ENCODE data around the gene OR10H4.

DNA sequence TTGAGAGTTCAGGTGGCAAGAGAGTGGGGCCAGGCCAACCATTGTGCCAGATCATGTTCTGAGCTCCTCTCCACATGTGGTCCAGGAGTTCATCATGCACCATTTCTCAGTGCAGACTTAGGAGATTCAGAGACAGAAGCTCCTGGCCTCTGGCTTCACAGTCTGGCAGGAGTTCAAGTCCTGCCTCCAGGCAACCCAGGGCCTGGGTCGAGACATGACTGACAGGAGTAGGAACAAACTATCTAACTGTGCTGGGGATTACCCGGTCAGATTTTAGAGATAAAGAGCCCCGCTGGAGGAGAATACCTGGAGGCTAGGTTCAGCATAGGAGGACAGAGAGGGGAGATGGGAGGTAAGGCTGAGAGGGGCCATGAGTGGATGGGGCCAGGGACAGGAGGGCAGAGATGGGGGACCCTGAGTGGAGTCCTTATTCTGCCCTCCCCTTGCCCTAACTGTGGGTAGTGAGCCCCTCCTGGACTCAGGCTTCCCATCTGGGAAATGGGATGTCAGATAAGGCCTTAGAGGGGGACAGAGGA lies 13.6 kb upstream of the OR10H4 start:
- TF ChIP-seq, protein P1, sequence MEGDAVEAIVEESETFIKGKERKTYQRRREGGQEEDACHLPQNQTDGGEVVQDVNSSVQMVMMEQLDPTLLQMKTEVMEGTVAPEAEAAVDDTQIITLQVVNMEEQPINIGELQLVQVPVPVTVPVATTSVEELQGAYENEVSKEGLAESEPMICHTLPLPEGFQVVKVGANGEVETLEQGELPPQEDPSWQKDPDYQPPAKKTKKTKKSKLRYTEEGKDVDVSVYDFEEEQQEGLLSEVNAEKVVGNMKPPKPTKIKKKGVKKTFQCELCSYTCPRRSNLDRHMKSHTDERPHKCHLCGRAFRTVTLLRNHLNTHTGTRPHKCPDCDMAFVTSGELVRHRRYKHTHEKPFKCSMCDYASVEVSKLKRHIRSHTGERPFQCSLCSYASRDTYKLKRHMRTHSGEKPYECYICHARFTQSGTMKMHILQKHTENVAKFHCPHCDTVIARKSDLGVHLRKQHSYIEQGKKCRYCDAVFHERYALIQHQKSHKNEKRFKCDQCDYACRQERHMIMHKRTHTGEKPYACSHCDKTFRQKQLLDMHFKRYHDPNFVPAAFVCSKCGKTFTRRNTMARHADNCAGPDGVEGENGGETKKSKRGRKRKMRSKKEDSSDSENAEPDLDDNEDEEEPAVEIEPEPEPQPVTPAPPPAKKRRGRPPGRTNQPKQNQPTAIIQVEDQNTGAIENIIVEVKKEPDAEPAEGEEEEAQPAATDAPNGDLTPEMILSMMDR (IDR thresholded peaks at IDR 0.05) = no peak
- TF ChIP-seq POLR2A (IDR thresholded peaks at IDR 0.05) = no peak

All from right lobe of liver (tissue), 4 donors.